ENCODE data around the gene TBC1D5. TPM values are rescaled to one million over a fixed set of nuclear protein-coding genes. Genes with fewer than 3 reads are reported as not detected.

Gene TBC1D5
- total and polyA plus RNA-seq, 2 of the 8 experiments (the other 6 are each of a cell fraction or from before 2014, with no cell fraction given) = 11.0 to 22.9 TPM

DNA sequence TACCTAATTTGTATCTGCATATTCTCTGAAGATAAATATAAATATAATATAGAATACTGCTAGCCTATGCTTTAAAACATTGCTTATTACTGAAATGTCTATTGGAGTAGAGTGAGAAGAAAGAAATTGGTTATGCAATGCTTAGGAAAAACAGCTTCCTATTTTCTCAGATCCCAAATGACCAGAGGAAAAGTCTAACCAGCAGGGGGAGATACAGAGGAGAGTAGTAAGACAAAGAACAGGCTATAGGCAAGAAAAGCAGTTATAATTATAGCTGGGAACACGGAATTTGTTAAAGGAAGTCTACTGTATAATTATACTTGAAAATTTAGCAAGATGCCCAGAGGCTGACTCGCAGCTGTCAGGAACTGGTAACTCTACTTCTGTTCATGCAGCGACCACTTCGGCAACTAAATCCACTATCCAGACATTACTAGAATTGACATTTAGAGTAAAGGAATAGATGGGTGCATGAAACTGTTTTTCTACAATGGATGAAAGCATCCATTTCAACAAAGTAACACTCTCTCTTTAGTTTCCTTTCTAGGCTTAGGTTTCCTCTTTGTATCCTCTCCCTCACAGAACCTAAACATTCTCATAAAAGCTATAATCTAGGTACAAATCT is 97.2 kb downstream of the TBC1D5 start (continued):
- TF ChIP-seq, protein P1, sequence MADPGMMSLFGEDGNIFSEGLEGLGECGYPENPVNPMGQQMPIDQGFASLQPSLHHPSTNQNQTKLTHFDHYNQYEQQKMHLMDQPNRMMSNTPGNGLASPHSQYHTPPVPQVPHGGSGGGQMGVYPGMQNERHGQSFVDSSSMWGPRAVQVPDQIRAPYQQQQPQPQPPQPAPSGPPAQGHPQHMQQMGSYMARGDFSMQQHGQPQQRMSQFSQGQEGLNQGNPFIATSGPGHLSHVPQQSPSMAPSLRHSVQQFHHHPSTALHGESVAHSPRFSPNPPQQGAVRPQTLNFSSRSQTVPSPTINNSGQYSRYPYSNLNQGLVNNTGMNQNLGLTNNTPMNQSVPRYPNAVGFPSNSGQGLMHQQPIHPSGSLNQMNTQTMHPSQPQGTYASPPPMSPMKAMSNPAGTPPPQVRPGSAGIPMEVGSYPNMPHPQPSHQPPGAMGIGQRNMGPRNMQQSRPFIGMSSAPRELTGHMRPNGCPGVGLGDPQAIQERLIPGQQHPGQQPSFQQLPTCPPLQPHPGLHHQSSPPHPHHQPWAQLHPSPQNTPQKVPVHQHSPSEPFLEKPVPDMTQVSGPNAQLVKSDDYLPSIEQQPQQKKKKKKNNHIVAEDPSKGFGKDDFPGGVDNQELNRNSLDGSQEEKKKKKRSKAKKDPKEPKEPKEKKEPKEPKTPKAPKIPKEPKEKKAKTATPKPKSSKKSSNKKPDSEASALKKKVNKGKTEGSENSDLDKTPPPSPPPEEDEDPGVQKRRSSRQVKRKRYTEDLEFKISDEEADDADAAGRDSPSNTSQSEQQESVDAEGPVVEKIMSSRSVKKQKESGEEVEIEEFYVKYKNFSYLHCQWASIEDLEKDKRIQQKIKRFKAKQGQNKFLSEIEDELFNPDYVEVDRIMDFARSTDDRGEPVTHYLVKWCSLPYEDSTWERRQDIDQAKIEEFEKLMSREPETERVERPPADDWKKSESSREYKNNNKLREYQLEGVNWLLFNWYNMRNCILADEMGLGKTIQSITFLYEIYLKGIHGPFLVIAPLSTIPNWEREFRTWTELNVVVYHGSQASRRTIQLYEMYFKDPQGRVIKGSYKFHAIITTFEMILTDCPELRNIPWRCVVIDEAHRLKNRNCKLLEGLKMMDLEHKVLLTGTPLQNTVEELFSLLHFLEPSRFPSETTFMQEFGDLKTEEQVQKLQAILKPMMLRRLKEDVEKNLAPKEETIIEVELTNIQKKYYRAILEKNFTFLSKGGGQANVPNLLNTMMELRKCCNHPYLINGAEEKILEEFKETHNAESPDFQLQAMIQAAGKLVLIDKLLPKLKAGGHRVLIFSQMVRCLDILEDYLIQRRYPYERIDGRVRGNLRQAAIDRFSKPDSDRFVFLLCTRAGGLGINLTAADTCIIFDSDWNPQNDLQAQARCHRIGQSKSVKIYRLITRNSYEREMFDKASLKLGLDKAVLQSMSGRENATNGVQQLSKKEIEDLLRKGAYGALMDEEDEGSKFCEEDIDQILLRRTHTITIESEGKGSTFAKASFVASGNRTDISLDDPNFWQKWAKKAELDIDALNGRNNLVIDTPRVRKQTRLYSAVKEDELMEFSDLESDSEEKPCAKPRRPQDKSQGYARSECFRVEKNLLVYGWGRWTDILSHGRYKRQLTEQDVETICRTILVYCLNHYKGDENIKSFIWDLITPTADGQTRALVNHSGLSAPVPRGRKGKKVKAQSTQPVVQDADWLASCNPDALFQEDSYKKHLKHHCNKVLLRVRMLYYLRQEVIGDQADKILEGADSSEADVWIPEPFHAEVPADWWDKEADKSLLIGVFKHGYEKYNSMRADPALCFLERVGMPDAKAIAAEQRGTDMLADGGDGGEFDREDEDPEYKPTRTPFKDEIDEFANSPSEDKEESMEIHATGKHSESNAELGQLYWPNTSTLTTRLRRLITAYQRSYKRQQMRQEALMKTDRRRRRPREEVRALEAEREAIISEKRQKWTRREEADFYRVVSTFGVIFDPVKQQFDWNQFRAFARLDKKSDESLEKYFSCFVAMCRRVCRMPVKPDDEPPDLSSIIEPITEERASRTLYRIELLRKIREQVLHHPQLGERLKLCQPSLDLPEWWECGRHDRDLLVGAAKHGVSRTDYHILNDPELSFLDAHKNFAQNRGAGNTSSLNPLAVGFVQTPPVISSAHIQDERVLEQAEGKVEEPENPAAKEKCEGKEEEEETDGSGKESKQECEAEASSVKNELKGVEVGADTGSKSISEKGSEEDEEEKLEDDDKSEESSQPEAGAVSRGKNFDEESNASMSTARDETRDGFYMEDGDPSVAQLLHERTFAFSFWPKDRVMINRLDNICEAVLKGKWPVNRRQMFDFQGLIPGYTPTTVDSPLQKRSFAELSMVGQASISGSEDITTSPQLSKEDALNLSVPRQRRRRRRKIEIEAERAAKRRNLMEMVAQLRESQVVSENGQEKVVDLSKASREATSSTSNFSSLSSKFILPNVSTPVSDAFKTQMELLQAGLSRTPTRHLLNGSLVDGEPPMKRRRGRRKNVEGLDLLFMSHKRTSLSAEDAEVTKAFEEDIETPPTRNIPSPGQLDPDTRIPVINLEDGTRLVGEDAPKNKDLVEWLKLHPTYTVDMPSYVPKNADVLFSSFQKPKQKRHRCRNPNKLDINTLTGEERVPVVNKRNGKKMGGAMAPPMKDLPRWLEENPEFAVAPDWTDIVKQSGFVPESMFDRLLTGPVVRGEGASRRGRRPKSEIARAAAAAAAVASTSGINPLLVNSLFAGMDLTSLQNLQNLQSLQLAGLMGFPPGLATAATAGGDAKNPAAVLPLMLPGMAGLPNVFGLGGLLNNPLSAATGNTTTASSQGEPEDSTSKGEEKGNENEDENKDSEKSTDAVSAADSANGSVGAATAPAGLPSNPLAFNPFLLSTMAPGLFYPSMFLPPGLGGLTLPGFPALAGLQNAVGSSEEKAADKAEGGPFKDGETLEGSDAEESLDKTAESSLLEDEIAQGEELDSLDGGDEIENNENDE (IDR thresholded peaks at IDR 0.05; ENCODE audit: insufficient replicate concordance, low read length) = no peak
- TF ChIP-seq KDM1A (IDR thresholded peaks at IDR 0.05; ENCODE audit: borderline replicate concordance, low read length) (no peak), TAF1 (IDR thresholded peaks at IDR 0.05; ENCODE audit: low read depth, low read length) (no peak), JUN (IDR thresholded peaks at IDR 0.05; ENCODE audit: low read depth, low read length) (no peak), CEBPB (IDR thresholded peaks at IDR 0.05; ENCODE audit: low read depth, low read length) (peak; percentile 71; the same call in 1 of the 2 replicates), SIN3A (conservative IDR thresholded peaks at IDR 0.05 in 1 of 2, IDR thresholded peaks at IDR 0.05 in 1 of 2; ENCODE audit: low read depth in 1 of 2, low read length in 2 of 2) (no peak), BACH1 (IDR thresholded peaks at IDR 0.05; ENCODE audit: low read length) (no peak)
- TF ChIP-seq, protein P2, sequence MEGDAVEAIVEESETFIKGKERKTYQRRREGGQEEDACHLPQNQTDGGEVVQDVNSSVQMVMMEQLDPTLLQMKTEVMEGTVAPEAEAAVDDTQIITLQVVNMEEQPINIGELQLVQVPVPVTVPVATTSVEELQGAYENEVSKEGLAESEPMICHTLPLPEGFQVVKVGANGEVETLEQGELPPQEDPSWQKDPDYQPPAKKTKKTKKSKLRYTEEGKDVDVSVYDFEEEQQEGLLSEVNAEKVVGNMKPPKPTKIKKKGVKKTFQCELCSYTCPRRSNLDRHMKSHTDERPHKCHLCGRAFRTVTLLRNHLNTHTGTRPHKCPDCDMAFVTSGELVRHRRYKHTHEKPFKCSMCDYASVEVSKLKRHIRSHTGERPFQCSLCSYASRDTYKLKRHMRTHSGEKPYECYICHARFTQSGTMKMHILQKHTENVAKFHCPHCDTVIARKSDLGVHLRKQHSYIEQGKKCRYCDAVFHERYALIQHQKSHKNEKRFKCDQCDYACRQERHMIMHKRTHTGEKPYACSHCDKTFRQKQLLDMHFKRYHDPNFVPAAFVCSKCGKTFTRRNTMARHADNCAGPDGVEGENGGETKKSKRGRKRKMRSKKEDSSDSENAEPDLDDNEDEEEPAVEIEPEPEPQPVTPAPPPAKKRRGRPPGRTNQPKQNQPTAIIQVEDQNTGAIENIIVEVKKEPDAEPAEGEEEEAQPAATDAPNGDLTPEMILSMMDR (IDR thresholded peaks at IDR 0.05; ENCODE audit: control extremely low read depth in 1 of 3, insufficient read depth in 1 of 3, low read depth in 1 of 3, low read length in 3 of 3) = peak in 2 of 3 experiments; percentile 53 to 60; a peak in 2 of 4 replicates
